PFSK-1 (cell line): ENCODE measurements around the gene SETD1B.

Source experiments
- FOXP2 ChIP-seq: optimal IDR thresholded peaks from 2 replicates; pipeline ENCODE3; 2011; ENCODE audit warnings: borderline replicate concordance, control low read depth, inconsistent platforms; ENCODE audit not compliant: insufficient read depth; ENCODE audit errors: extremely low read length, extremely low read depth
- POLR2AphosphoS5 ChIP-seq: IDR thresholded peaks from 2 replicates; pipeline ENCODE4 v1.6.1; 2012; ENCODE audit warnings: low read depth, mild to moderate bottlenecking, control low read depth, low read length, moderate library complexity
- SIN3A ChIP-seq: IDR thresholded peaks from 2 replicates; pipeline ENCODE4 v1.6.1; 2012; ENCODE audit warnings: mild to moderate bottlenecking, low read length, moderate library complexity, borderline replicate concordance; ENCODE audit not compliant: insufficient read depth
- TAF1 ChIP-seq: IDR thresholded peaks from 2 replicates; pipeline ENCODE4 v1.6.1; 2012; ENCODE audit warnings: low read length, control low read depth, borderline replicate concordance; ENCODE audit not compliant: insufficient read depth
- TF ChIP-seq, protein P1 (sequence below), 2 experiments: IDR thresholded peaks; 2 replicates each; pipeline versions ENCODE4 v1.6.1 to v1.8.0; 2011 to 2012; ENCODE audit warnings: low read depth in 2 of 2, low read length in 2 of 2, control low read depth in 1 of 2, inconsistent platforms in 1 of 2, mild to moderate bottlenecking in 1 of 2, moderate library complexity in 1 of 2; ENCODE audit not compliant: insufficient read depth in 1 of 2

The SETD1B gene

GRCh38 chr12:121810833-121811433 lies 7.1 kb downstream of the SETD1B start:
- TF ChIP-seq SIN3A (no peak), POLR2AphosphoS5 (0 out of 2 replicates have a peak, but pooled peaks have one; percentile 0), TAF1 (no peak), FOXP2 (no peak)
- TF ChIP-seq, protein P1, sequence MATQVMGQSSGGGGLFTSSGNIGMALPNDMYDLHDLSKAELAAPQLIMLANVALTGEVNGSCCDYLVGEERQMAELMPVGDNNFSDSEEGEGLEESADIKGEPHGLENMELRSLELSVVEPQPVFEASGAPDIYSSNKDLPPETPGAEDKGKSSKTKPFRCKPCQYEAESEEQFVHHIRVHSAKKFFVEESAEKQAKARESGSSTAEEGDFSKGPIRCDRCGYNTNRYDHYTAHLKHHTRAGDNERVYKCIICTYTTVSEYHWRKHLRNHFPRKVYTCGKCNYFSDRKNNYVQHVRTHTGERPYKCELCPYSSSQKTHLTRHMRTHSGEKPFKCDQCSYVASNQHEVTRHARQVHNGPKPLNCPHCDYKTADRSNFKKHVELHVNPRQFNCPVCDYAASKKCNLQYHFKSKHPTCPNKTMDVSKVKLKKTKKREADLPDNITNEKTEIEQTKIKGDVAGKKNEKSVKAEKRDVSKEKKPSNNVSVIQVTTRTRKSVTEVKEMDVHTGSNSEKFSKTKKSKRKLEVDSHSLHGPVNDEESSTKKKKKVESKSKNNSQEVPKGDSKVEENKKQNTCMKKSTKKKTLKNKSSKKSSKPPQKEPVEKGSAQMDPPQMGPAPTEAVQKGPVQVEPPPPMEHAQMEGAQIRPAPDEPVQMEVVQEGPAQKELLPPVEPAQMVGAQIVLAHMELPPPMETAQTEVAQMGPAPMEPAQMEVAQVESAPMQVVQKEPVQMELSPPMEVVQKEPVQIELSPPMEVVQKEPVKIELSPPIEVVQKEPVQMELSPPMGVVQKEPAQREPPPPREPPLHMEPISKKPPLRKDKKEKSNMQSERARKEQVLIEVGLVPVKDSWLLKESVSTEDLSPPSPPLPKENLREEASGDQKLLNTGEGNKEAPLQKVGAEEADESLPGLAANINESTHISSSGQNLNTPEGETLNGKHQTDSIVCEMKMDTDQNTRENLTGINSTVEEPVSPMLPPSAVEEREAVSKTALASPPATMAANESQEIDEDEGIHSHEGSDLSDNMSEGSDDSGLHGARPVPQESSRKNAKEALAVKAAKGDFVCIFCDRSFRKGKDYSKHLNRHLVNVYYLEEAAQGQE (IDR thresholded peaks at IDR 0.05; ENCODE audit: insufficient read depth in 1 of 2, low read depth in 2 of 2, low read length in 2 of 2), result no peak

- TF ChIP-seq FOXP2 (peak; percentile 28), POLR2AphosphoS5 (no peak; the same call in 1 of the 2 replicates)
These were observed 7.9 kb downstream of the SETD1B start for GRCh38 chr12:121811434-121812319.

GRCh38 chr12:121812320-121812871 lies 8.6 kb downstream of the SETD1B start:
- TF ChIP-seq SIN3A, result no peak
- TF ChIP-seq, protein P1 (IDR thresholded peaks at IDR 0.05; ENCODE audit: insufficient read depth in 1 of 2, low read depth in 2 of 2, low read length in 2 of 2), result 0 out of 4 replicates have a peak, but pooled peaks of 1 of the 2 experiments have one; percentile 51
- TF ChIP-seq FOXP2, result peak; percentile 29
- peak; percentile 59; the same call in 1 of the 2 replicates for TF ChIP-seq TAF1
- TF ChIP-seq POLR2AphosphoS5, result peak; percentile 48; the same call in 1 of the 2 replicates

- no peak for TF ChIP-seq POLR2AphosphoS5
- TF ChIP-seq FOXP2, result no peak
- TF ChIP-seq, protein P1 (IDR thresholded peaks at IDR 0.05; ENCODE audit: insufficient read depth in 1 of 2, low read depth in 2 of 2, low read length in 2 of 2), result no peak
- no peak for TF ChIP-seq TAF1
- no peak for TF ChIP-seq SIN3A
These were observed 9.4 kb downstream of the SETD1B start for GRCh38 chr12:121812921-121813896.

DNA sequence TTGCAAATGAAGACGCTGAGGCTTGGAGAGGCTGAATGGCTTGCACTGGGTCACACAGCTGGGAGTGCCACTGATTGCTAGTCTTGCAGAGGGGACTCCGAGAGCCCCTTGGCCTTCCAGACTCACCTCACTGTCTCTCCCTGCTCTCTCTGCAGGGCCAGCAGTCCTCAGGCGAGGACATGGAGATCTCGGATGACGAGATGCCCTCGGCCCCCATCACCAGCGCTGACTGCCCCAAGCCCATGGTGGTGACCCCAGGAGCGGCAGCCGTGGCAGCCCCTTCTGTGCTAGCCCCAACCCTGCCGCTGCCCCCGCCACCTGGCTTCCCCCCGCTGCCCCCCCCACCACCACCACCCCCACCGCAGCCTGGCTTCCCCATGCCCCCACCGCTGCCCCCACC lies 10.1 kb downstream of the SETD1B start:
- TF ChIP-seq TAF1 (no peak), POLR2AphosphoS5 (no peak), FOXP2 (no peak), SIN3A (no peak)
- TF ChIP-seq, protein P1 (IDR thresholded peaks at IDR 0.05; ENCODE audit: insufficient read depth in 1 of 2, low read depth in 2 of 2, low read length in 2 of 2), result no peak
